AG04450 (cell line): ENCODE results near the gene PDE1C. TPM values are rescaled to one million over a fixed set of nuclear protein-coding genes. Genes with fewer than 3 reads are reported as not detected.

ENCODE experiments used
- CTCF ChIA-PET: fragments of 300-600, 350-600 bp; formaldehyde crosslinking; extraction: SDS; loops from one replicate; lab custom pipeline; 2022; ENCODE audit warnings: antibody characterized with exemption, inconsistent platforms; lab: Charles Lee
- POLR2A ChIA-PET: fragments of 350-600 bp; formaldehyde crosslinking; extraction: SDS; loops from one replicate; lab custom pipeline; 2021; ENCODE audit warnings: antibody characterized with exemption, inconsistent platforms; lab: Yijun Ruan, JAX
- DNase-seq: peaks from one replicate; pipeline ENCODE4 v3.0.0-alpha.2; 2011; ENCODE audit warnings: low read depth, low spot score
- H3K27ac ChIP-seq: one replicate; pipeline ENCODE4 v1.5.1; 2012; ENCODE audit warnings: low read depth, low read length, control low read depth
- H3K27me3 ChIP-seq: one replicate; pipeline ENCODE4 v1.6.0; 2012; ENCODE audit warnings: low read length; ENCODE audit not compliant: control insufficient read depth, insufficient read depth
- H3K4me3 ChIP-seq: 2 replicates; pipeline ENCODE4 v1.5.1; 2011; ENCODE audit warnings: mild to moderate bottlenecking, low read depth, low read length, control low read depth
- H3K9me3 ChIP-seq: 2 replicates; pipeline ENCODE4 v1.5.1; 2012; ENCODE audit warnings: low read length; ENCODE audit not compliant: control insufficient read depth, insufficient read depth
- CTCF ChIP-seq: IDR thresholded peaks from 2 replicates; pipeline ENCODE4 v1.5.1; 2011; ENCODE audit warnings: low read depth, low read length, control low read depth, inconsistent platforms
- polyA plus RNA-seq: library from polyadenylated mRNA; depleted of rRNA; stranded (reverse); fragments of >200 nt; gene quantifications from 2 replicates; pipeline ENCODE4 v1.2.3, GENCODE V29; 2011

The PDE1C gene
- polyA plus RNA-seq, 1 experiment = 3.8 TPM

- Histone ChIP-seq H3K9me3 (no peaks in the 10 kb centered on the region), H3K27ac (no peak overlapping the region), H3K4me3 (no peak overlapping the region), H3K27me3 (no peaks in the 10 kb centered on the region)
- CTCF ChIA-PET = no interaction called here
- no peak for DNase-seq
- POLR2A ChIA-PET = no interaction called here
- no peak for TF ChIP-seq CTCF
These were observed 37.2 kb downstream of the PDE1C start for GRCh38 chr7:32033006-32033405.

- ChIA-PET CTCF (no interaction called here), POLR2A (no interaction called here)
- no peak overlapping the region for H3K4me3 ChIP-seq
- DNase-seq = no peak
- H3K27me3 ChIP-seq = no peaks in the 10 kb centered on the region
- H3K27ac ChIP-seq = no peak overlapping the region
- H3K9me3 ChIP-seq = no peaks in the 10 kb centered on the region
- no peak for TF ChIP-seq CTCF
These were observed 38.0 kb downstream of the PDE1C start for GRCh38 chr7:32032211-32032610.

DNA sequence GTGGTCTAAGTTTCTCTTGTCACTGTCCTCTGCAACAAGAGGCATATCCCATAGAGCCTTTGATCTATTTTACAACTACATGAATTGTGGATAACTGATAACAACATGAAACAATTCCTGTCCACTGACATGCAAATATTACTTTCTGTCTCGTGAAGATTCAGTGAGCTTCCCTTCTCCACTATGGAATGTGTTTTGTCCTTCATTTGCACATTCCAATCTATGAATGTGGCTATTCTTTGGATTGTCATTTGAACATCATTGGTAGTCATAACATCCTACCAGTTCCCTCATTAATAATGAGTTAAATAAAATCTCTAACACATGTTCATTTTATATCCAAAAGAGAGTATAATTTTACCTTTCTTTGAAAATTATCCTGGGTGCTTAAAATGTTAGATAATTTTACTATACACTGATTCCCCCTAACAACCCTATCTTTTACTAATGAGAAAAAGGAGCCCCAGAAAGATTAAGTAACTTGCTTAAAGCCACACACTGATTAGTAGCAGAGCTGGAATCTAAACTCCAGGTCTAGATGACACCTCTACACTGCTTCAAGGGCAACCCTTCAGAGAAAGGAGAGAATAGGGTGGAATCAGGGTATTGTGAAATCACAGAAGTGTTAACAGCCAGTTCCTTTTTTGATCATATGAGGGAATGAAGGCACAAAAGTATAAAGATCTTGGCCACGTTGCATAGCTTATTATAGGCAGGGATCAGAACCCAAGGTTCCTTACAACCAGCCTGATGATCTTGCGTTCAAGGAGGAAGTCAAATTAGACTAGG lies 39.1 kb downstream of the PDE1C start:
- H3K4me3 ChIP-seq = no peak overlapping the region

GRCh38 chr7:32026083-32026425 lies 44.2 kb downstream of the PDE1C start:
- Histone ChIP-seq H3K9me3 (peaks cover 7% of the 10 kb centered on the region; the same call in 1 of the 2 replicates), H3K4me3 (no peak overlapping the region), H3K27me3 (no peaks in the 10 kb centered on the region), H3K27ac (no peak overlapping the region)
- POLR2A ChIA-PET = no interaction called here
- CTCF ChIA-PET = no interaction called here
- no peak for DNase-seq
- TF ChIP-seq CTCF = no peak

More for the DNA sequence above, 39.1 kb downstream of the PDE1C start:
- TF ChIP-seq CTCF = no peak
- Histone ChIP-seq H3K27ac (no peak overlapping the region), H3K27me3 (no peaks in the 10 kb centered on the region), H3K9me3 (no peaks in the 10 kb centered on the region)
- no peak for DNase-seq
- ChIA-PET POLR2A (no interaction called here), CTCF (no interaction called here)

DNA sequence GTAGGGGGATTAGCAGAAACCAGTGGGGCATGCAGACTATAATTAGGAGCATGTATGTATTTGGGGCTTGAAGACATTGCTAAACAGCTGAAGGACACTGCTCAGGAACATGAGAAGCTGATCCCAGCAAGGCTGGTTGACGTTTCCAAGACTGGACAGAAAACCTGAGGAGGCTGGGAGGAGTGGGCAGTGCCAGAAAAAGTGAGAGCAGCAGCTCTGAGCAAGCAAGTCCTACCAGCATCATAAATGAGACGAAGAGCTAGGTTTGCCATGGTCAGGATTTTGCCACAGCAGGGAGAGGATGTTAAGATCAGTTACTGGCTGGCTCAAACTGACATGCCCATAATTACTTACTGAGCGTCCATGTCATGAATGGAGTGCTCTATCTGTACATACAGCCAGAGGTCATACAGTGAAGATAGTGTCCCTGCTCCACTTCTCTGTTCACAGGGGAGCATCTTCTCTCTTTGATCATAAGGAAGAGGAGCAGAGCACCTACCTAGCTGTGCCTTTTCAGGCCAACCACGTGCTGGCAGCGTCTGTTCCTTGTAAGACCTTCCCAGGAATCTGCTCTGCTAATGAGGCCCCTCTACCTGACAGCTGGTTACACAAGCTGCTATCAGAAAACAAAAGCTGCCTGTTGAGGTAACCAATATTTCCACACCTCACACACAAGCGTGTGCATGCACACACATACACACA lies 44.7 kb downstream of the PDE1C start:
- Histone ChIP-seq H3K27me3 (no peaks in the 10 kb centered on the region), H3K9me3 (peaks cover 7% of the 10 kb centered on the region; the same call in 1 of the 2 replicates), H3K4me3 (no peak overlapping the region), H3K27ac (no peak overlapping the region)
- DNase-seq = no peak
- TF ChIP-seq CTCF = no peak
- ChIA-PET CTCF (no interaction called here), POLR2A (no interaction called here)
